Sigmoid colon (tissue), 7 donors: ENCODE data around the gene TTYH1. TPM values are rescaled to one million over a fixed set of nuclear protein-coding genes. Genes with fewer than 3 reads are reported as not detected.

Experiments
- DNase-seq: peaks from one replicate; pipeline ENCODE4 v3.0.0-alpha.2; 2019
- H3K27ac ChIP-seq, 4 donors: fragments of 200-600 bp; sonication (generic); one replicate each; pipeline ENCODE4 v1.5.1; 2016 to 2019; ENCODE audit warnings: mild to moderate bottlenecking in 1 of 4
- H3K27me3 ChIP-seq, 3 donors: fragments of 200-600 bp; sonication (generic); one replicate each; pipeline ENCODE4 v1.5.1; 2019; ENCODE audit warnings: mild to moderate bottlenecking in 1 of 3
- H3K36me3 ChIP-seq, 4 donors: fragments of 200-600 bp; sonication (generic); one replicate each; pipeline ENCODE4 v1.5.1; 2016 to 2019
- H3K4me1 ChIP-seq, 4 donors: fragments of 200-600 bp; sonication (generic); one replicate each; pipeline ENCODE4 v1.5.1; 2017 to 2019
- H3K4me3 ChIP-seq, 4 donors: fragments of 200-600 bp; sonication (generic); one replicate each; pipeline ENCODE4 v1.5.1; 2017 to 2019; ENCODE audit warnings: mild to moderate bottlenecking in 2 of 4, moderate library complexity in 1 of 4
- H3K9me3 ChIP-seq, 4 donors: fragments of 200-600 bp in 3 of 4; sonication (generic) in 3 of 4; one replicate each; pipeline versions ENCODE4 v1.5.1 to v1.6.1; 2013 to 2019
- EP300 ChIP-seq, 4 donors: sonication (generic); formaldehyde crosslinking; IDR thresholded peaks; one replicate each; pipeline ENCODE4 v1.6.1; 2017; ENCODE audit warnings: antibody characterized with exemption in 4 of 4
- POLR2A ChIP-seq, 2 donors: fragments of 450-650 bp; IDR thresholded peaks; one replicate each; pipeline ENCODE4 v1.6.1; 2016; ENCODE audit warnings: antibody characterized with exemption in 2 of 2, mild to moderate bottlenecking in 2 of 2, moderate library complexity in 2 of 2
- POLR2AphosphoS5 ChIP-seq, 4 donors: sonication (generic); formaldehyde crosslinking; IDR thresholded peaks; one replicate each; pipeline ENCODE4 v1.6.1; 2017; ENCODE audit warnings: antibody characterized with exemption in 4 of 4
- WGBS, 2 donors: extraction: QIAGEN DNeasy Blood & Tissue Kit; methylation state at CpG; one replicate each; pipeline ENCODE4 v1.1.7; 2013; 5-methylcytosine and 5-hydroxymethylcytosine counted together
- intact Hi-C: fragments of 100-400 bp; cut with DNase I; formaldehyde crosslinking; loops from one replicate; pipeline ENCODE4 v1.15.1; 2023
- polyA plus RNA-seq, 3 donors: library from polyadenylated mRNA; stranded (reverse); fragments of 200-250 nt; gene quantifications; one replicate each; pipeline ENCODE4 v1.2.3, GENCODE V29; 2013
- total RNA-seq, 4 donors: library from RNA; depleted of rRNA; stranded (reverse); fragments of >200 nt; gene quantifications; one replicate each; pipeline ENCODE4 v1.1.0, GENCODE V29; 2016
- TF ChIP-seq, protein P1 (sequence below), 4 experiments: fragments of 450-650 bp in 3 of 4; fragments of 200-600 bp in 1 of 4; IDR thresholded peaks; one replicate each; pipeline ENCODE4 v1.5.1; 2016 to 2019; ENCODE audit warnings: antibody characterized with exemption in 4 of 4, mild to moderate bottlenecking in 3 of 4, moderate library complexity in 2 of 4
- donor health status: healthy with polysubstance abuse.
- donor health status: Bipolar disorder and iron deficiency.
- donor health status: healthy.

TTYH1 gene
- total and polyA plus RNA-seq, 7 donors = 0.23 to 5.4 (median 2.5) TPM

- Histone ChIP-seq H3K9me3 (no peaks in the 10 kb centered on the region), H3K27ac (peak overlapping the region; percentile 72 to 82 (median 76)), H3K36me3 (no peaks in the 10 kb centered on the region), H3K4me3 (peak overlapping the region in 2 of 4 donors; percentile 45), H3K4me1 (peaks cover 0 to 13% (median 9%) of the 10 kb centered on the region in 4 donors), H3K27me3 (peaks cover 11 to 44% (median 12%) of the 10 kb centered on the region in 3 donors)
- intact Hi-C loops = no loop called here
- no peak for TF ChIP-seq POLR2AphosphoS5 (IDR thresholded peaks at IDR 0.05)
- TF ChIP-seq EP300 (IDR thresholded peaks at IDR 0.05) = no peak
- TF ChIP-seq POLR2A (IDR thresholded peaks at IDR 0.05) = no peak
- TF ChIP-seq, protein P1, sequence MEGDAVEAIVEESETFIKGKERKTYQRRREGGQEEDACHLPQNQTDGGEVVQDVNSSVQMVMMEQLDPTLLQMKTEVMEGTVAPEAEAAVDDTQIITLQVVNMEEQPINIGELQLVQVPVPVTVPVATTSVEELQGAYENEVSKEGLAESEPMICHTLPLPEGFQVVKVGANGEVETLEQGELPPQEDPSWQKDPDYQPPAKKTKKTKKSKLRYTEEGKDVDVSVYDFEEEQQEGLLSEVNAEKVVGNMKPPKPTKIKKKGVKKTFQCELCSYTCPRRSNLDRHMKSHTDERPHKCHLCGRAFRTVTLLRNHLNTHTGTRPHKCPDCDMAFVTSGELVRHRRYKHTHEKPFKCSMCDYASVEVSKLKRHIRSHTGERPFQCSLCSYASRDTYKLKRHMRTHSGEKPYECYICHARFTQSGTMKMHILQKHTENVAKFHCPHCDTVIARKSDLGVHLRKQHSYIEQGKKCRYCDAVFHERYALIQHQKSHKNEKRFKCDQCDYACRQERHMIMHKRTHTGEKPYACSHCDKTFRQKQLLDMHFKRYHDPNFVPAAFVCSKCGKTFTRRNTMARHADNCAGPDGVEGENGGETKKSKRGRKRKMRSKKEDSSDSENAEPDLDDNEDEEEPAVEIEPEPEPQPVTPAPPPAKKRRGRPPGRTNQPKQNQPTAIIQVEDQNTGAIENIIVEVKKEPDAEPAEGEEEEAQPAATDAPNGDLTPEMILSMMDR (IDR thresholded peaks at IDR 0.05) = no peak
- 20 to 67% methylated on average over 10 of the region's 10 CpGs for WGBS, 2 donors
- DNase-seq = no peak
Measured at GRCh38 chr19:54470276-54470887, 55.1 kb downstream of the TTYH1 start.

DNA sequence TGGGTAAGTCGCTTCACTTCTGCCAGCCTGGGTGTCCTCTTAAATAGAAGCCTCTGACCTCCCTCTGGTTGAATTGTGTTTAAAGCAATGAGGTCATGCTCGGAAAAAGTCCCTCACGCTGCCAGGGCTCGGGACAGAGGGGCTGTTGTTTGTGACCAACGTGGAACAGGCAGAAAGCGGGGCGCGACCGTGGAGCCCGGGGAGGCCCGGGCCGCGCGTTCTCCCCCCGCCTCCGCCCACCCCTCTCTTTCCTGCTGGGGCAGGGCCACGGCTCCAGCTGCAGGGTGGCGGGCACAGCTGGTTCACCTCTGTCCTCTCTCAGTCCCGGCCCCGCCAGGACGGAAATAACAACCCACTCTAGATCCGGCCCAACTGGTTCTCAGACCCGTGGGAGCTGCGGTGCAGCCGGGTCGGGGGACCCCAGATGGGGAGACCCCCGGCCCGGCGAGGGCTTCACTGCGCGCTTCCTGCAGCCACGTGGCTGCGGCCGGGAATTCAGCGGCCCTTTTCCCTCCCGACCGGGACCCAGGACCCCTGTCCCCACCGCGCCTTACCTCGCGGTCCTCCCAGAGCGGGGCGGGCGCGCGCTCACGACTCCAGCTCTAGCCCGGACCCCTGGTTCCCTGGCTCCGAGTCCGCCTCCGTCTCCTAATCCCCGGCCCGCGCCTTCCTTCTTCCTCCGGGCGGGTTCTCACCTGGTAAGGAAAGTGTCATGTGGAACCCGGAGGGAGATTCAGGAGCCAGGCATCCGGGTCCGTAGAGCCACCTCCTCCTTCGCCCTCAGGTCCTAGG is 55.9 kb downstream of the TTYH1 start:
- Histone ChIP-seq H3K4me3 (peak overlapping the region; percentile 20 to 48 (median 45)), H3K9me3 (no peaks in the 10 kb centered on the region), H3K27me3 (peaks cover 11 to 44% (median 12%) of the 10 kb centered on the region in 3 donors), H3K4me1 (peaks cover 0 to 13% (median 9%) of the 10 kb centered on the region in 4 donors), H3K36me3 (no peaks in the 10 kb centered on the region), H3K27ac (peak overlapping the region; percentile 72 to 82 (median 76))
- TF ChIP-seq POLR2AphosphoS5 (IDR thresholded peaks at IDR 0.05) = peak in 3 of 4 donors; percentile 48 to 58 (median 52)
- peak in 1 of 2 donors; percentile 7 for TF ChIP-seq POLR2A (IDR thresholded peaks at IDR 0.05)
- TF ChIP-seq EP300 (IDR thresholded peaks at IDR 0.05) = no peak
- TF ChIP-seq, protein P1 (IDR thresholded peaks at IDR 0.05) = no peak
- 1 to 2% methylated on average over 60 of the region's 60 CpGs for WGBS, 2 donors
- peak; percentile 78 for DNase-seq
- intact Hi-C loops = no loop called here

DNA sequence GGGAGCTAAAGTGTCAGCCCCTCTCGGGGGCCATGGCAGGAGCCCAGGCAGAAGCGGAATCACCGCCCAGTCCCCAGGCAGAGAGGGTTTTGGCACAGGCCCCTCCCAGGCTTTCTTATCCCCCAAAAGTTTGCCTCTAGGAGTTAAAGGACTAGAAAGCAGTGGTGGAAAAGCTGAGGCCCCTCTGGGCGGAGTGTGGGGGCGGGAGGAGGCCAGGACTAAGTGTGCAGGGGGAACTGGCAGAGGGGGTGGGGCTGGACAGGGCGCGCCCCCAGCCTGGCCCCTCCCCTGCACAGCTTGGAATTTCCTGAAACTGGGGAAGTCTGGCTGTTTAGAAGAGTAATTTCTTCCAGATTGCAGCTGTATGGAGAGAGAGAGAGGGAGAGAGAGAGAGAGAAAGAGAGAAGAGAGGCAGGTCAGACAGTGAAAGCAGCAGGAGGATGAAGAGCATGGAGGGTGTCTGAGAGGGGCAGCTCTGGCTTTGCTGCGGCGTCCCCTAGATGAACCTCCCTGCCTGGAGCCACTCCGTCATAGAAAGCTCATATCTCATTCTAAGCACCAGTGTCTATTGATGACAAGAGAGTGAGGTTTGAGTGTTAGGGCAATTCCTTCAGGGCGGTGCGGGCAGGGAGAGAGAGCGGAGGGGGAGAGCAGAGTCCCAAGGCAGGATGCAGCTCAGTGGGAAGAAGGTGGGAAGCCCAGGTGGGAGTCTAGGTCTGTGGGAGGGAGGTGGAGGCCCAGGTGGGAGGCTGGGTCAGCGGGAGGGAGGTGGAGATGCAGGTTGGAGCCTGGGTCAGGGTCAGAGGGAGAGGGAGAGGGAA is 58.0 kb downstream of the TTYH1 start, which contains the start of gene CDC42EP5:
TSS of gene CDC42EP5 (minus strand) at position 226 of the 821 bp plus-strand sequence. CDS start 7,749 bp downstream, outside the sequence.
- peak within 1 kb of the TSS; percentile 19 to 45 (median 44) for H3K4me3 ChIP-seq
- peak within 1 kb of the TSS; percentile 68 to 77 (median 72) for H3K27ac ChIP-seq
- WGBS, 2 donors = 4 to 11% methylated on average over 14 of the region's 14 CpGs
- DNase-seq = peak; percentile 91
- TF ChIP-seq, protein P1 (IDR thresholded peaks at IDR 0.05) = no peak
- TF ChIP-seq POLR2AphosphoS5 (IDR thresholded peaks at IDR 0.05) = peak; percentile 64 to 86 (median 76)
- TF ChIP-seq EP300 (IDR thresholded peaks at IDR 0.05) = no peak
- peak; percentile 49 to 80 for TF ChIP-seq POLR2A (IDR thresholded peaks at IDR 0.05)
- peaks cover 0 to 13% (median 9%) of the 10 kb centered on the region in 4 donors for H3K4me1 ChIP-seq
- H3K36me3 ChIP-seq = no peaks in the 10 kb centered on the region
- intact Hi-C loops = no loop called here
- H3K9me3 ChIP-seq = no peaks in the 10 kb centered on the region
- H3K27me3 ChIP-seq = peaks cover 11 to 51% (median 12%) of the 10 kb centered on the region in 3 donors

GRCh38 chr19:54473892-54474372 is 58.7 kb downstream of the TTYH1 start:
- Histone ChIP-seq H3K9me3 (no peaks in the 10 kb centered on the region), H3K27me3 (peaks cover 11 to 56% (median 12%) of the 10 kb centered on the region in 3 donors), H3K36me3 (no peaks in the 10 kb centered on the region), H3K27ac (peak overlapping the region; percentile 68 to 77 (median 72)), H3K4me3 (peak overlapping the region in 1 of 4 donors; percentile 44), H3K4me1 (peaks cover 0 to 13% (median 9%) of the 10 kb centered on the region in 4 donors)
- 43 to 64% methylated on average over 6 of the region's 6 CpGs for WGBS, 2 donors
- intact Hi-C loops = no loop called here
- no peak for DNase-seq
- TF ChIP-seq EP300 (IDR thresholded peaks at IDR 0.05) (no peak), POLR2A (IDR thresholded peaks at IDR 0.05) (no peak), POLR2AphosphoS5 (IDR thresholded peaks at IDR 0.05) (no peak)
- TF ChIP-seq, protein P1 (IDR thresholded peaks at IDR 0.05) = no peak
